Measurements from ENCODE around the gene GALNT10.

The GALNT10 gene

DNA sequence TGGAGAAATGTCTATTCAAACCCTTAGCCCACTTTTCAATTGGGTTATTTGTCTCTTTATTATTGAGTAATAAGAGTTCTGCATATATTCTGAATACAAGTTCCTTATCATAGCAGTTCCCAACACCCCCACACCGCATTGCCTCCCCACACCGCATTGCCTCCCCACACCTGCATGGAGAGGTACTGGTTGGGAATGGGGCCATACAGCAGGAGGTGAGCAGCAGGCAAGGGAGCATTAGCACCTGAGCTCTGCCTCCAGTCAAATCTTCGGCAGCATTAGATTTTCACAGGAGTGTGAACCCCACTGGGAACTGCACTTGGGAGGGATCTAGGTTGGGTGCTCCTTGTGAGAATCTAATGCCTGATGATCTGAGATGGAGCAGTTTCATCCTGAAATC, 244.7 kb downstream of the GALNT10 start:
- Mint-ChIP-seq H3K4me3 (no peak overlapping the region), H3K27me3 (ENCODE audit: low read depth) (no peaks in the 10 kb centered on the region), H3K36me3 (ENCODE audit: low read depth) (peaks cover 56% of the 10 kb centered on the region), H3K27ac (no peak overlapping the region), H3K9me3 (peaks cover 4% of the 10 kb centered on the region), H3K4me1 (ENCODE audit: low read depth) (no peaks in the 10 kb centered on the region)
- no peak for DNase-seq (ENCODE audit: low spot score)

DNA sequence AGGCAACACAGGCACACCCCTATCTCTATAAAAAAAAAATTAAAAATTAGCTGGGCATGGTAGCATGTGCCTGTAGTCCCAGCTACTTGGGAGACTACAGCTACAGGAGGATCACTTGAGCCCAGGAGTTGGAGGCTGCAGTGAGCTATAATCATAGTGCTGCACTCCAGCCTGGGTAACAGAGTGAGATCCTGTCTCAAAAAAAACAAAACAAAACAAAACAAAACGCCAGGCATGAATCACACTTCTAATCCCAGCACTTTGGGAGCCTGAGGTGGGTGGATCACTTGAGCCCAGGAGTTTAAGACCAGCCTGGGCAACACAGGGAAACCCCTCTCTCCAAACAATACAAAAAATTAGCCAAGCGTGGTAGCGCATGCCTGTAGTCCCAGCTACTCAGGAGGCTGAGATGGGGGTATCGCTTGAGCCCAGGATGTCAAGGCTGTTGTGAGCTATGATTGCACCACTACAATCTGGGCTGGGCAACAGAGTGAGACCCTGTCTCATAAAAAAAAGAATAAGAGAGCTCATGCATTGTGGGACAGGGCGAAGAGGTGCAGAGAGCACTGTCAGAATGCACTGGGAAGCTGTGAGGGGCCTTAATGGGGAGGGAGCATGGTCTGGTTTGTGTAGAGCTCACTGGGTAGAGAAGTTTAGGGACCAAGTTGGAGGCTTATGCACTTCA, 246.9 kb downstream of the GALNT10 start:
- Mint-ChIP-seq H3K9me3 (peaks cover 4% of the 10 kb centered on the region), H3K36me3 (ENCODE audit: low read depth) (peaks cover 63% of the 10 kb centered on the region), H3K27me3 (ENCODE audit: low read depth) (no peaks in the 10 kb centered on the region), H3K4me3 (no peak overlapping the region), H3K4me1 (ENCODE audit: low read depth) (peaks cover 5% of the 10 kb centered on the region), H3K27ac (no peak overlapping the region)
- DNase-seq (ENCODE audit: low spot score), result no peak

GRCh38 chr5:154440540-154440939, 250.0 kb downstream of the GALNT10 start:
- Mint-ChIP-seq H3K27me3 (ENCODE audit: low read depth) (no peaks in the 10 kb centered on the region), H3K9me3 (peaks cover 4% of the 10 kb centered on the region), H3K36me3 (ENCODE audit: low read depth) (peaks cover 57% of the 10 kb centered on the region), H3K27ac (no peak overlapping the region), H3K4me1 (ENCODE audit: low read depth) (peaks cover 16% of the 10 kb centered on the region), H3K4me3 (no peak overlapping the region)
- DNase-seq (ENCODE audit: low spot score), result no peak

GRCh38 chr5:154442801-154443200, 252.3 kb downstream of the GALNT10 start:
- Mint-ChIP-seq H3K4me1 (ENCODE audit: low read depth) (peaks cover 25% of the 10 kb centered on the region), H3K36me3 (ENCODE audit: low read depth) (peaks cover 43% of the 10 kb centered on the region), H3K9me3 (no peaks in the 10 kb centered on the region), H3K27ac (no peak overlapping the region), H3K4me3 (no peak overlapping the region), H3K27me3 (ENCODE audit: low read depth) (no peaks in the 10 kb centered on the region)
- no peak for DNase-seq (ENCODE audit: low spot score)

- H3K36me3 Mint-ChIP-seq (ENCODE audit: low read depth), result peaks cover 32% of the 10 kb centered on the region
- no peaks in the 10 kb centered on the region for H3K9me3 Mint-ChIP-seq
- peak overlapping the region; percentile 100 for H3K4me3 Mint-ChIP-seq
- H3K4me1 Mint-ChIP-seq (ENCODE audit: low read depth), result peaks cover 36% of the 10 kb centered on the region
- peak overlapping the region; percentile 94 for H3K27ac Mint-ChIP-seq
- no peaks in the 10 kb centered on the region for H3K27me3 Mint-ChIP-seq (ENCODE audit: low read depth)
- DNase-seq (ENCODE audit: low spot score), result peak; percentile 9
Observed at GRCh38 chr5:154444556-154445421, 254.3 kb downstream of the GALNT10 start.

DNA sequence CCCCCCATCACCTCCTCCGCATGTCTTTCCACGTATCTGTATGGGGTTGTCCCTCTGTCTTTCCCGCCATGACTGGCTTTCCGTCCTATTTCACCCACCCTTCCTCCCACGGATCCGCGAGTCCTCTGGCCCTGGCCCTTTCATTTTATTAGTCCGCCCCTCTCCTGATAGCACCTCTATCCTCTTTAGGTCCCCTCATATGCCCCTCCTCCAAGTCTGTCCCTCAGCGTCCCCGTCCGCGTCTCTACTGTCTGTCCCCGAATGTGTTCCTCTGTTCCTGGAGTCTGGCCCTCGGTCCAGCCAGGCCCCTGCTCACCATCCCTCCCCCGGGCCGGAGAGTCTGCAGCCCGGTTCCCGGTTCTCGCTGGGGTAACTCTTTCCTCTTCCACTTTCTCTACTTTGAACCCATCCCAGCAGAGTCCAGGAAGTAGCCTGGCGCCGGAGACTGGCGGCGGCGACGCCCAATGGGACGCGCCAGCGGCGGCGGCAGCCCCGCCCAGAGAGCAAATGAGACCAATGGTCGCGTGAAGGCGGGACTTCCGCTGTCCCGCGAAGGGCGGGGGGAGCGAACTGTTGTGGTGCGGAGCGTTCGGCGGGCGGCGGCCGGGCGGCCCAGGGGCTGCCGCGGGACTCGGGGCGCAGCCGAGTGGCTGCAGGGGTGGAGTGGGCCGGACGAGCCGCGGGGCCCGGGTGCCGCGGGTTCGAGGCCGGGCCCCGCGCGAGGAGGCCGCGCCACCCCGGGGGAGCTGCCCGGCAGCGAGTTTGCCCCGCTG, 255.1 kb downstream of the GALNT10 start, which contains the start of gene SAP30L:
TSS of gene SAP30L (plus strand) at position 576 of the 773 bp plus-strand sequence. CDS start 608 bp downstream, outside the sequence.
- H3K4me1 Mint-ChIP-seq (ENCODE audit: low read depth), result peaks cover 40% of the 10 kb centered on the region
- no peaks in the 10 kb centered on the region for H3K27me3 Mint-ChIP-seq (ENCODE audit: low read depth)
- H3K36me3 Mint-ChIP-seq (ENCODE audit: low read depth), result peaks cover 34% of the 10 kb centered on the region
- DNase-seq (ENCODE audit: low spot score), result peak; percentile 96
- H3K4me3 Mint-ChIP-seq, result peak within 1 kb of the TSS; percentile 100
- peak within 1 kb of the TSS; percentile 94 for H3K27ac Mint-ChIP-seq
- H3K9me3 Mint-ChIP-seq, result no peaks in the 10 kb centered on the region

DNA sequence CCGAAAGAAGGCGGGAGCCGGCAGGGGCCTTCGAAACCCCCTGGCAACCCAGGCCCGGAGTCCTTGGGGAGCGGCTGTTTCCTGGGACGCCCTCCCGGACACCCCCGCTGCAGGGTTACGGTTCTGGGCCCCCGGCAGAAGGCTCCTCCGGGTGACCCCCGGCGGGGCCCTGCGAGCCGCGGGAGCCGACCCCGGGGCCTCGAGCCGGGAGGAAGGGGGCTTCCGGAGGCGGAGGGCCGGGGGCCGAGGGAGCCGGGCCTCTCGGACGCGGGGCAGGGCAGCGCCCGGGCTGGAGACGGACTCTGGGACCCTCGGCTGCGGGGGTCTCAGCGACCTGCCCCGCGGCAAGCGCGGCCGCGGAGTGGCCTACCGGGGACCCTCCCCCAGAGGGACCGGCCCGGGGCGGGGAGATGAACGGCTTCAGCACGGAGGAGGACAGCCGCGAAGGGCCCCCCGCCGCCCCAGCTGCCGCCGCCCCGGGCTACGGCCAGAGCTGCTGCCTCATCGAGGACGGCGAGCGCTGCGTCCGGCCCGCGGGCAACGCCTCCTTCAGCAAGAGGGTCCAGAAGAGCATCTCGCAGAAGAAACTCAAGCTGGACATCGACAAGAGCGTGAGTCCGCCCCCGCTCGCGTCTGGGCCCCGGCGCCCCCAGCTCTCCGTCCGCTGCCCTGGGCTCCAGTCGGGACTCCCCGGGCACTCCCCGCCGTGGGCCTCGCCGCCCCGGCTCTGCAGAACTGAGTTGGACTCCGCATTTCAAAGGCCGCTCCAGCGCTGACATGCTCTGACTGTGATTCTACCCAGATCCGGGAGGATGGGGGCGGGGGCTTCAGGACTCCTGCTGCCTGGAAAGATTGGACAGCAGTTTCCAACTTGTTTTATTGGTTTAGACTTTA, 255.9 kb downstream of the GALNT10 start:
- Mint-ChIP-seq H3K36me3 (ENCODE audit: low read depth) (peaks cover 34% of the 10 kb centered on the region), H3K4me3 (peak overlapping the region; percentile 92), H3K27ac (peak overlapping the region; percentile 78), H3K9me3 (no peaks in the 10 kb centered on the region), H3K27me3 (ENCODE audit: low read depth) (no peaks in the 10 kb centered on the region), H3K4me1 (ENCODE audit: low read depth) (peaks cover 43% of the 10 kb centered on the region)
- peak; percentile 27 for DNase-seq (ENCODE audit: low spot score)

DNA sequence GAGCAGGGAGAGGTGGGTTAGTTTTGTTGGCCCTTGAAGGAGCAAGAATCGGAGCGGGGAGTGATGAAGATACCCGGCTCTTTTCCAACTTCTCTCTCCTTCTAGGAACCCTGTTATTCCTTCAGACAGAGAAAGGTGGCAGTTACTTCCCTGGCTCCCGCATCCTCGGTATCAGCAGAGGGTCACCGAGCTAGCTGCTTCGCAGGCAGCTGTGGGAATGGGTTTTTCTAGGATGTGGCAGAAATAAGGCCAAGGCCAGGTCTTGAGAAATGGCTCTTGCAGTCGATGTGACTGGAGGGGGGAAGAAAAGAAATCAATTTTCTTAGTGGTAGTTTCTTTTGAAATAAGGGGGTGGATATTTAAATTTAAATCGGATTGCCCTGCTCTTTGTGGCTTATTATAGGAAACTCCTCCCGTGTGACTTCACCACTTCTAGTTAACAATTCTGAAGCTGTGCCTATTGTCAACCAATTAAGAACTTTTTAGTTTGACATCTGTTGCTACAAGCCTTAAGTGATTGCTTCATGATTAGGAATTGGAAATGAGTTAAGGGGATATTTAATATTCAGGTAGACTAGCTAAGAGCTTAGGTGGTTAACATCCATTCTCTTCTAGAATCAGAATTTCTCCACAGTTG, 256.7 kb downstream of the GALNT10 start:
- H3K27me3 Mint-ChIP-seq (ENCODE audit: low read depth), result no peaks in the 10 kb centered on the region
- H3K9me3 Mint-ChIP-seq, result no peaks in the 10 kb centered on the region
- peak overlapping the region; percentile 92 for H3K4me3 Mint-ChIP-seq
- H3K4me1 Mint-ChIP-seq (ENCODE audit: low read depth), result peaks cover 44% of the 10 kb centered on the region
- DNase-seq (ENCODE audit: low spot score), result no peak
- peaks cover 31% of the 10 kb centered on the region for H3K36me3 Mint-ChIP-seq (ENCODE audit: low read depth)
- peak overlapping the region; percentile 78 for H3K27ac Mint-ChIP-seq

DNA sequence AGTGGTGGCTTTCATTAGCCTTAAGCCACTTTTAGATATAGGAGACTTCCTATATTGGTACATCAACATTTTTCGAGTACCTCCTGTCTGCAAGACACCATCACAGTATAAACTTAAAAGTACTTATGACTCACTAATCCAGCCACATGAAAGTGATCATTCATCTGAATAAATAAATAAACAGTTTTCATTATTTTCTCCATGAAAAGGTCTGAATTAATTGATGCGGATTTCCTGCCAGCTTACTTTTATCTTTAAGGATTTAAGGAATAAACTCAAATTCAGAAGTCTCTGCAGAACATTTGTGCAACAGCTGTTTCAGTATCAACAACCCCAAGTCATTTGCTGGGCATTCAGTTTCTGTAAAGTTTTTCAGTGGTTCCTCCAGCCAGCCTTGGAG, 259.3 kb downstream of the GALNT10 start:
- Mint-ChIP-seq H3K9me3 (no peaks in the 10 kb centered on the region), H3K4me3 (no peak overlapping the region), H3K36me3 (ENCODE audit: low read depth) (peaks cover 36% of the 10 kb centered on the region), H3K27me3 (ENCODE audit: low read depth) (no peaks in the 10 kb centered on the region), H3K27ac (no peak overlapping the region), H3K4me1 (ENCODE audit: low read depth) (peaks cover 31% of the 10 kb centered on the region)
- DNase-seq (ENCODE audit: low spot score), result no peak

GRCh38 chr5:154451957-154452356, 261.4 kb downstream of the GALNT10 start:
- no peak overlapping the region for H3K27ac Mint-ChIP-seq

DNA sequence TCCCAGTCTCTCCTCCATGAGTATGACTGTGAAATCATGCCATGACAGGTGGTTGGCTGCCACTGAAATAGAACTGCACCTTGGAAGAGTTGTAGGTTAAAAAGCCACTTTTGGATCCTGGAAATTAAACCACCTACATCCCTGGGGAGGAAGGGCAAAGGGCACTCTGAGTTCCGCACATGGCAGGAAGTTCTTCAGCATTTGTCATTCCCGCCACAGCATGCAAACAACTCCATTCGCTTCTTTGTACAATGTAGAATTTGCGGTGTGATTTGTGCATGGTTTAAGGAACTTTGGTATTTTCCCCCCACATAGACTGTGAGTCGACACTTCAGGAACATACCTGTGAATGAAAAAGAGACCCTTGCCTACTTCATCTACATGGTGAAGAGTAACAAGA, 265.1 kb downstream of the GALNT10 start:
- Mint-ChIP-seq H3K9me3 (no peaks in the 10 kb centered on the region), H3K4me3 (no peak overlapping the region), H3K4me1 (ENCODE audit: low read depth) (peaks cover 7% of the 10 kb centered on the region), H3K36me3 (ENCODE audit: low read depth) (peaks cover 44% of the 10 kb centered on the region), H3K27ac (no peak overlapping the region), H3K27me3 (ENCODE audit: low read depth) (no peaks in the 10 kb centered on the region)
- DNase-seq (ENCODE audit: low spot score), result no peak

More at GRCh38 chr5:154451957-154452356, 261.4 kb downstream of the GALNT10 start:
- no peak overlapping the region for H3K4me3 Mint-ChIP-seq
- no peaks in the 10 kb centered on the region for H3K27me3 Mint-ChIP-seq (ENCODE audit: low read depth)
- no peak for DNase-seq (ENCODE audit: low spot score)
- no peaks in the 10 kb centered on the region for H3K9me3 Mint-ChIP-seq
- H3K36me3 Mint-ChIP-seq (ENCODE audit: low read depth), result peaks cover 44% of the 10 kb centered on the region
- peaks cover 28% of the 10 kb centered on the region for H3K4me1 Mint-ChIP-seq (ENCODE audit: low read depth)

- DNase-seq (ENCODE audit: low spot score), result no peak
- no peaks in the 10 kb centered on the region for H3K27me3 Mint-ChIP-seq (ENCODE audit: low read depth)
- H3K9me3 Mint-ChIP-seq, result no peaks in the 10 kb centered on the region
- H3K4me3 Mint-ChIP-seq, result no peak overlapping the region
- H3K36me3 Mint-ChIP-seq (ENCODE audit: low read depth), result peaks cover 36% of the 10 kb centered on the region
- H3K4me1 Mint-ChIP-seq (ENCODE audit: low read depth), result peaks cover 2% of the 10 kb centered on the region
- no peak overlapping the region for H3K27ac Mint-ChIP-seq
Observed at GRCh38 chr5:154456540-154456939, 266.0 kb downstream of the GALNT10 start.

GRCh38 chr5:154459015-154459414, 268.5 kb downstream of the GALNT10 start:
- H3K36me3 Mint-ChIP-seq (ENCODE audit: low read depth), result peaks cover 24% of the 10 kb centered on the region
- H3K27me3 Mint-ChIP-seq (ENCODE audit: low read depth), result no peaks in the 10 kb centered on the region
- H3K27ac Mint-ChIP-seq, result no peak overlapping the region
- no peak overlapping the region for H3K4me3 Mint-ChIP-seq
- H3K9me3 Mint-ChIP-seq, result no peaks in the 10 kb centered on the region
- H3K4me1 Mint-ChIP-seq (ENCODE audit: low read depth), result no peaks in the 10 kb centered on the region
- DNase-seq (ENCODE audit: low spot score), result no peak
